ENCODE measurements around the gene EVL. TPM values are rescaled to one million over a fixed set of nuclear protein-coding genes. Genes with fewer than 3 reads are reported as not detected.

The EVL gene
- total and polyA plus RNA-seq, 2 of the 8 experiments (the other 6 are each of a cell fraction or from before 2014, with no cell fraction given) = 30.7 to 64.6 TPM

DNA sequence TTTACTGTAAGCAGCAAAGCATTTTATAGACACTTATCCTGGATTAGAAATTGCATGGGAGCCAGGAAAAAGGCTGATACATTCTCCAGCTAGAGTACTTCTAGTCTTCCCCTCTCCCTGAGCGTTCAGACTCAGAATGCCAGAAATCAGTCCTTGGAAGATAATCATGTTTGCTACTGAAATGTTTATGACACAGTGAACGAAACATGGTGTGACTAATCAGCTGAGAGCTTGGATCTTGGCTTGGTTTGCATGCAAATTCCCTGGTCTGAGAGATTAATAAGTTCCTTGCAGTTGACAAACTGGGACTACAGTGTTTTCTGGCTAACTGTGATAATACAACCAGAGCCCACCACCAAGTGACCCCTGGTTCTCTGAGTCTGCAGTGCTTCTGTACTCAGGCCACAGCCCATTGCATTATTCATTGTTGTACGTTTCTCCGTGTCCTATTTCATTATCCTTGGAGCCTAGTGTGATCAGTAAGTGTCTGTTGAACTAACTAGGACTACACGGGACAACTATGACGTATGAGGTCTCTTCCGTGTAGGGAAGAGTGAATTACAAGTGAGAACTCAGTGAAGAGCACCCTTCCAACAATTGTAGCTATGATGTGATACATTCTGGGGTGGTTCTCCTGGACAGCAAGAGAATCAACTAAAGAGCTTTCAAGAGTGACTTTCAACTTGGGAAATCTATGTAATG lies 34.6 kb upstream of the EVL start:
- WGBS, 2 experiments (ENCODE audit: extremely low coverage in 1 of 2, insufficient coverage in 1 of 2, insufficient read length in 1 of 2, insufficient replicate concordance in 2 of 2, low coverage in 1 of 2, low lambda C conversion rate in 2 of 2, missing lambda C conversion rate in 1 of 2) = 88% methylated on average over 7 of the region's 7 CpGs; no CpG with 5 or more reads in 1 of the 2 experiments
- H2AFZ ChIP-seq (ENCODE audit: low read length) = no peak overlapping the region
- H3K23ac ChIP-seq (ENCODE audit: insufficient read length) = no peak overlapping the region
- H3K9ac ChIP-seq (replicated peaks in 1 of 4; ENCODE audit: extremely low read depth in 1 of 4, low read depth in 3 of 4, low read length in 3 of 4) = no peak overlapping the region
- ChIA-PET CTCF (ENCODE audit: partially characterized antibody) (interaction anchor here (0.5 to 3.5 kb wide), 5 partner anchors 13 to 132 kb away, joined by 3 to 15 read pairs (median 3); no protein-coding TSS in a partner anchor), POLR2A (ENCODE audit: partially characterized antibody) (no interaction called here)
- H4K8ac ChIP-seq (ENCODE audit: extremely low read depth, insufficient read depth, low read length) = no peak overlapping the region
- no peak overlapping the region for H2BK20ac ChIP-seq (ENCODE audit: low read length)
- peaks cover 6 to 12% of the 10 kb centered on the region in 2 experiments for H4K20me1 ChIP-seq (replicated peaks in 1 of 2; ENCODE audit: control insufficient read depth in 1 of 2, insufficient read depth in 2 of 2, low read length in 2 of 2)
- no peaks in the 10 kb centered on the region for H3K23me2 ChIP-seq (ENCODE audit: low read depth, low read length)
- H2BK12ac ChIP-seq (ENCODE audit: low read depth, low read length) = no peak overlapping the region
- no peak overlapping the region for H2BK15ac ChIP-seq (ENCODE audit: low read length)
- no peaks in the 10 kb centered on the region for H3K36me3 ChIP-seq (ENCODE audit: control insufficient read depth in 2 of 4, insufficient read depth in 4 of 4, low read length in 3 of 4)
- H4K5ac ChIP-seq (ENCODE audit: insufficient read length, low read depth, low read length) = no peak overlapping the region
- H3K4ac ChIP-seq (replicated peaks; ENCODE audit: insufficient read length, low read depth, low read length) = no peak overlapping the region
- no peak overlapping the region for H3K27ac ChIP-seq (ENCODE audit: low read depth, low read length)
- H3K9me3 ChIP-seq (ENCODE audit: insufficient read depth in 2 of 2, low read depth in 1 of 2, low read length in 1 of 2) = no peaks in the 10 kb centered on the region
- no peak overlapping the region for H3K56ac ChIP-seq (replicated peaks; ENCODE audit: insufficient read length, low read depth, low read length)
- no peak overlapping the region for H3K4me2 ChIP-seq (ENCODE audit: insufficient read depth in 1 of 2, low read depth in 2 of 2, low read length in 2 of 2)
- no peak overlapping the region for H3K4me3 ChIP-seq (ENCODE audit: extremely low read depth in 1 of 4, insufficient read depth in 2 of 4, low read depth in 3 of 4, low read length in 4 of 4)
- no peaks in the 10 kb centered on the region for H3K4me1 ChIP-seq (replicated peaks in 1 of 4; ENCODE audit: control insufficient read depth in 3 of 4, insufficient read depth in 4 of 4, low read length in 3 of 4)
- H4K91ac ChIP-seq (replicated peaks; ENCODE audit: insufficient read length, low read length) = no peak overlapping the region
- peaks cover 0 to 2% (median 0%) of the 10 kb centered on the region in 4 experiments; a peak in 2 of 7 replicates for H3K27me3 ChIP-seq (replicated peaks in 1 of 4; ENCODE audit: control insufficient read depth in 3 of 4, extremely low read depth in 1 of 4, insufficient read depth in 3 of 4, low read length in 3 of 4)
- peaks cover 3% of the 10 kb centered on the region for H3K79me1 ChIP-seq (ENCODE audit: low read depth, low read length)
- H2AK5ac ChIP-seq (ENCODE audit: low read depth, low read length) = no peak overlapping the region
- H3K14ac ChIP-seq (ENCODE audit: insufficient read length) = no peak overlapping the region
- DNase-seq (ENCODE audit: low read depth in 1 of 2, low spot score in 2 of 2) (no peak), FAIRE-seq (no peak)
- H3K79me2 ChIP-seq (ENCODE audit: control insufficient read depth in 1 of 2, insufficient read depth in 2 of 2, low read length in 2 of 2) = peaks cover 0 to 5% of the 10 kb centered on the region in 2 experiments; a peak in 2 of 4 replicates
- H3K18ac ChIP-seq (ENCODE audit: extremely low read depth, low read length) = no peak overlapping the region
- H2BK120ac ChIP-seq (replicated peaks; ENCODE audit: low read depth, low read length) = no peak overlapping the region
- no peak overlapping the region for H2BK5ac ChIP-seq (ENCODE audit: low read depth, low read length)
- TF ChIP-seq, protein P1, sequence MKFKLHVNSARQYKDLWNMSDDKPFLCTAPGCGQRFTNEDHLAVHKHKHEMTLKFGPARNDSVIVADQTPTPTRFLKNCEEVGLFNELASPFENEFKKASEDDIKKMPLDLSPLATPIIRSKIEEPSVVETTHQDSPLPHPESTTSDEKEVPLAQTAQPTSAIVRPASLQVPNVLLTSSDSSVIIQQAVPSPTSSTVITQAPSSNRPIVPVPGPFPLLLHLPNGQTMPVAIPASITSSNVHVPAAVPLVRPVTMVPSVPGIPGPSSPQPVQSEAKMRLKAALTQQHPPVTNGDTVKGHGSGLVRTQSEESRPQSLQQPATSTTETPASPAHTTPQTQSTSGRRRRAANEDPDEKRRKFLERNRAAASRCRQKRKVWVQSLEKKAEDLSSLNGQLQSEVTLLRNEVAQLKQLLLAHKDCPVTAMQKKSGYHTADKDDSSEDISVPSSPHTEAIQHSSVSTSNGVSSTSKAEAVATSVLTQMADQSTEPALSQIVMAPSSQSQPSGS (IDR thresholded peaks at IDR 0.05; ENCODE audit: low read length) = no peak
- TF ChIP-seq SIRT6 (IDR thresholded peaks at IDR 0.05; ENCODE audit: low read length) (no peak), ASH2L (IDR thresholded peaks at IDR 0.05; ENCODE audit: low read length) (no peak), CBX5 (IDR thresholded peaks at IDR 0.05; ENCODE audit: low read depth, low read length) (no peak), SP2 (IDR thresholded peaks at IDR 0.05; ENCODE audit: low read length) (no peak), KDM5A (IDR thresholded peaks at IDR 0.05; ENCODE audit: low read length) (no peak), TEAD4 (IDR thresholded peaks at IDR 0.05; ENCODE audit: low read depth, low read length) (no peak)

Data from H1 (cell line).